Transverse colon (tissue), 4 donors: ENCODE results near the gene SPDYE3. TPM values are rescaled to one million over a fixed set of nuclear protein-coding genes. Genes with fewer than 3 reads are reported as not detected.
"Not testable (repeated sequence)": the region's sequence is repeated elsewhere in the genome, so short reads cannot be mapped to it uniquely, and the experiment has no call there.

ENCODE experiments used
- DNase-seq: peaks from one replicate; pipeline ENCODE4 v3.0.0-alpha.2; 2019
- H3K27ac ChIP-seq, 4 donors: fragments of 200-600 bp; sonication (generic); 2 replicates each; pipeline ENCODE4 v1.5.1; 2016 to 2018; ENCODE audit warnings: inconsistent platforms in 4 of 4
- H3K27me3 ChIP-seq: fragments of 200-600 bp; sonication (generic); 2 replicates; pipeline ENCODE4 v1.5.1; 2017; ENCODE audit warnings: inconsistent platforms
- H3K36me3 ChIP-seq, 4 donors: fragments of 200-600 bp; sonication (generic); 2 replicates each; pipeline ENCODE4 v1.5.1; 2017 to 2019; ENCODE audit warnings: inconsistent platforms in 4 of 4
- H3K4me1 ChIP-seq, 4 donors: fragments of 200-600 bp; sonication (generic); 2 replicates each; pipeline ENCODE4 v1.5.1; 2017 to 2020; ENCODE audit warnings: inconsistent platforms in 4 of 4
- H3K4me3 ChIP-seq, 4 donors: fragments of 200-600 bp; sonication (generic); 1 replicate in 1 of 4; 2 replicates in 3 of 4; pipeline versions ENCODE4 v1.5.1 to v1.6.1; 2017 to 2019; ENCODE audit warnings: inconsistent platforms in 4 of 4
- H3K9me3 ChIP-seq, 2 donors: fragments of 200-600 bp; sonication (generic); 2 replicates each; pipeline ENCODE4 v1.5.1; 2017 to 2019; ENCODE audit warnings: inconsistent platforms in 2 of 2
- EP300 ChIP-seq: sonication (generic); formaldehyde crosslinking; IDR thresholded peaks from one replicate; pipeline ENCODE4 v1.6.1; 2017; ENCODE audit warnings: antibody characterized with exemption, low read depth
- POLR2A ChIP-seq: fragments of 450-650 bp; IDR thresholded peaks from one replicate; pipeline ENCODE4 v1.6.1; 2016; ENCODE audit warnings: antibody characterized with exemption, mild to moderate bottlenecking, moderate library complexity
- POLR2AphosphoS5 ChIP-seq, 3 donors: sonication (generic); formaldehyde crosslinking; IDR thresholded peaks; one replicate each; pipeline ENCODE4 v1.6.1; 2016; ENCODE audit warnings: antibody characterized with exemption in 3 of 3
- whole genome bisulfite sequencing, 2 donors: methylation state at CpG; one replicate each; pipeline ENCODE4 v1.1.5; 2018; ENCODE audit warnings: low coverage in 1 of 2; 5-methylcytosine and 5-hydroxymethylcytosine counted together
- in situ Hi-C, 4 donors: fragments of 200-750 bp; cut with MboI; loops; one replicate each; pipeline versions ENCODE4 v1.15.0 to v1.15.1; 2017; ENCODE audit warnings: low sequenced_read_pairs in 3 of 4, low pct_ligation_motif_present in 1 of 4, low pct_unique_long_range_greater_than_20kb in 1 of 4
- intact Hi-C: fragments of 100-400 bp; cut with DNase I; formaldehyde crosslinking; loops from one replicate; pipeline ENCODE4 v1.15.1; 2023; ENCODE audit warnings: low total_unique reads
- total RNA-seq, 4 donors: library from RNA; depleted of rRNA; stranded (reverse); fragments of >200 nt; gene quantifications; one replicate each; pipeline ENCODE4 v1.1.0, GENCODE V29; 2016
- TF ChIP-seq, protein P1 (sequence below), 5 experiments: fragments of 200-600 bp in 3 of 5; fragments of 450-650 bp in 2 of 5; sonication (generic) in 3 of 5; IDR thresholded peaks; 1 replicate in 2 of 5; 2 replicates in 3 of 5; pipeline ENCODE4 v1.5.1; 2016 to 2017; ENCODE audit warnings: antibody characterized with exemption in 5 of 5, inconsistent platforms in 3 of 5, mild to moderate bottlenecking in 2 of 5, moderate library complexity in 1 of 5

The SPDYE3 gene
- total RNA-seq, 4 donors from 2014 or later: not detected

DNA sequence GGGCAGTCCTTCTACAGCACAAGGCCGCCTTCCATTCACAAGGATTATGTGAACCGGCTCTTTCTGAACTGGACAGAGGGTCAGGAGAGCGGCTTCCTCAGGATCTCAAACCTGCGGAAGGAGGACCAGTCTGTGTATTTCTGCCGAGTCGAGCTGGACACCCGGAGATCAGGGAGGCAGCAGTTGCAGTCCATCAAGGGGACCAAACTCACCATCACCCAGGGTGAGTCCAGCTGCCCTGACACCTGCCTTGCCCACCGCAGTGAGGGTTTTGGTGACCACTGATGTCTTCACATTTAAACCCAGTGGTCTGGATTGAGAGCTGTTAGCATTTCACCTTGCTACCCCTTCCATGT is 51.3 kb downstream of the SPDYE3 start:
- in situ Hi-C loops: no loop called here
- intact Hi-C loops: no loop called here

DNA sequence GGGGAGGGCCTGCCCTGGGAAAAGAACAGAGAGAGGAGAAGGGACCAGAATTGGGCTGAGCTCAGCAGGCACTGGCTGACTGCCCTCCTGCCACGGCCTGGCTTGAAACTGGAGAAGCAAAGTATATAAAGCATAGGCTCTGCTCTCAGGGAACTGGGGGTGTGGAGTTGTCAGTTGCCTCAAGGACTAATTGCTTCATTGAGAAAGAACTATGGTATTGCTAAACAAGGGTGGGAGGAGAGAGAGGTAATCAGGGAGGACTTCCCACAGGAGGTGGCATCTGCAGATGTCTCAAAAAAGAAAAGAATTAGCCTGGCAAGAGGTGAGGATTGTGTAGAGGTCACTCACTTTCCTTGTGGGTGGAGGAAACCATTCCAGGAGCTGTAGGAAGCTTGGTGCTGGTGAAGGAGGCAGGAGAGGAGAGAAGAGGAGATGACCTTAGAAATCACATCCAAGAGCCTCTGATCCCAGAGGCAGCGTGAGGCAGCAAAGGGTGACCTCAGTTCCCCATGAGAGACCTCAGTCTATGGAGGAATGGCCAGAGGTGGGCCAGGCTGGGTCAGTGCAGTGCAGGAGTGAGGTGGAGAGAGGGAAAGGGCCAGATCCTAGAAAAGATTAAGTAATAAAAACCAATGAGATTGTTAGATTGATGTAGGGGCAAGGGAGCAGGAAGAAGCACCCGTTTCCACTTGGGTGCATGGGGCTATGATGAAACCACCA is 52.8 kb downstream of the SPDYE3 start:
- Histone ChIP-seq H3K27me3 (no peaks in the 10 kb centered on the region), H3K36me3 (peaks cover 0 to 65% (median 32%) of the 10 kb centered on the region in 4 donors), H3K27ac (no peak overlapping the region), H3K4me1 (no peaks in the 10 kb centered on the region), H3K9me3 (no peaks in the 10 kb centered on the region), H3K4me3 (no peak overlapping the region)
- WGBS, 2 donors: 88 to 92% methylated on average over 3 of the region's 3 CpGs
- in situ Hi-C loops (no loop called here), intact Hi-C loops (no loop called here)
- no peak for DNase-seq
- TF ChIP-seq POLR2A (no peak), EP300 (no peak), POLR2AphosphoS5 (IDR thresholded peaks at IDR 0.05) (no peak)

More for the DNA sequence above, 51.3 kb downstream of the SPDYE3 start:
- no peaks in the 10 kb centered on the region for H3K9me3 ChIP-seq
- no peak overlapping the region for H3K4me3 ChIP-seq
- peaks cover 0 to 74% (median 37%) of the 10 kb centered on the region in 4 donors for H3K36me3 ChIP-seq
- no peaks in the 10 kb centered on the region for H3K27me3 ChIP-seq
- no peak for DNase-seq
- TF ChIP-seq EP300 (no peak), POLR2AphosphoS5 (IDR thresholded peaks at IDR 0.05) (no peak), POLR2A (no peak)
- TF ChIP-seq, protein P1, sequence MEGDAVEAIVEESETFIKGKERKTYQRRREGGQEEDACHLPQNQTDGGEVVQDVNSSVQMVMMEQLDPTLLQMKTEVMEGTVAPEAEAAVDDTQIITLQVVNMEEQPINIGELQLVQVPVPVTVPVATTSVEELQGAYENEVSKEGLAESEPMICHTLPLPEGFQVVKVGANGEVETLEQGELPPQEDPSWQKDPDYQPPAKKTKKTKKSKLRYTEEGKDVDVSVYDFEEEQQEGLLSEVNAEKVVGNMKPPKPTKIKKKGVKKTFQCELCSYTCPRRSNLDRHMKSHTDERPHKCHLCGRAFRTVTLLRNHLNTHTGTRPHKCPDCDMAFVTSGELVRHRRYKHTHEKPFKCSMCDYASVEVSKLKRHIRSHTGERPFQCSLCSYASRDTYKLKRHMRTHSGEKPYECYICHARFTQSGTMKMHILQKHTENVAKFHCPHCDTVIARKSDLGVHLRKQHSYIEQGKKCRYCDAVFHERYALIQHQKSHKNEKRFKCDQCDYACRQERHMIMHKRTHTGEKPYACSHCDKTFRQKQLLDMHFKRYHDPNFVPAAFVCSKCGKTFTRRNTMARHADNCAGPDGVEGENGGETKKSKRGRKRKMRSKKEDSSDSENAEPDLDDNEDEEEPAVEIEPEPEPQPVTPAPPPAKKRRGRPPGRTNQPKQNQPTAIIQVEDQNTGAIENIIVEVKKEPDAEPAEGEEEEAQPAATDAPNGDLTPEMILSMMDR (IDR thresholded peaks at IDR 0.05): no peak
- no peak overlapping the region for H3K27ac ChIP-seq
- H3K4me1 ChIP-seq: no peaks in the 10 kb centered on the region
- 93% methylated on average over 8 of the region's 8 CpGs; no CpG with 5 or more reads in 1 of the 2 donors for WGBS, 2 donors

DNA sequence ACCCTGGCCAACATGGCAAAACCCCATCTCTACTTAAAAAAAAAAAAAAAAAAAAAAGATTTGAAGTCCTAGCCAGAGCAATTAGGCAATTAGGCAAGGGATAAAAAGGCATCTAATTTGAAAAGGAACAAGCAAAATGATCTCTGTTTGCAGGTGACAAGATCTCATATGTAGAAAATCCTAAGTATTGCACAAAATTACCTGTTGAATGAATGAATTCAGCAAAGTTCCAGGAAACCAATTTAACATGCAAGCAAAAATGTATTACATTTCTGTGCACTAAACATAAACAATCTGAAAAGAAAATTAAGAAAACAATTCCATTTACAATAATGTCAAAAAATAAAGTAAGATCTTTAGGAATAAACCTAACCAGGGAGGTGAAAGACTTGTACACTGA is 55.6 kb downstream of the SPDYE3 start:
- Histone ChIP-seq H3K27me3 (no peaks in the 10 kb centered on the region), H3K4me1 (peaks cover 0 to 4% (median 0%) of the 10 kb centered on the region in 4 donors), H3K27ac (no peak overlapping the region), H3K9me3 (no peaks in the 10 kb centered on the region), H3K36me3 (peaks cover 0 to 47% (median 22%) of the 10 kb centered on the region in 4 donors), H3K4me3 (no peak overlapping the region)
- in situ Hi-C loops: no loop called here
- TF ChIP-seq, protein P1 (IDR thresholded peaks at IDR 0.05): no peak
- TF ChIP-seq POLR2AphosphoS5 (IDR thresholded peaks at IDR 0.05) (no peak), EP300 (no peak), POLR2A (no peak)
- no peak for DNase-seq
- intact Hi-C loops: no loop called here

DNA sequence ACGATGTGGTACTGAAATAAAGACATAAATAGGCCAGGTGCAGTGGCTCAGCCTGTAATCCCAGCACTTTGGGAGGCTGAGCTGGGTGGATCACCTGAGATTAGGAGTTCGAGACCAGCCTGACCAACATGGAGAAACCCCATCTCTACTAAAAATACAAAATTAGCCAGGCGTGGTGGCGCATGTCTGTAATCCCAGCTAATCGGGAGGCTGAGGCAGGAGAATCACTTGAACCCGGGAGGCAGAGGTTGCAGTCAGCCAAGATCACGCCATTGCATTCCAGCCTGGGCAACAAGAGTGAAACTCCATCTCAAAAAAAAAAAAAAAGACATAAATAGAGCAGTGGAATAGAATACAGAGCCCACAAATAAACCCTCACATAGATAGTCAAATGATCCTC is 56.3 kb downstream of the SPDYE3 start:
- intact Hi-C loops, DNase-seq, in situ Hi-C loops, H3K4me3 ChIP-seq, H3K27ac ChIP-seq, H3K27me3 ChIP-seq, H3K4me1 ChIP-seq, H3K9me3 ChIP-seq: not testable (repeated sequence)
- H3K36me3 ChIP-seq: peaks cover 0 to 42% (median 18%) of the 10 kb centered on the region in 4 donors
- 91% methylated on average over 7 of the region's 7 CpGs; no CpG with 5 or more reads in 1 of the 2 donors for WGBS, 2 donors

DNA sequence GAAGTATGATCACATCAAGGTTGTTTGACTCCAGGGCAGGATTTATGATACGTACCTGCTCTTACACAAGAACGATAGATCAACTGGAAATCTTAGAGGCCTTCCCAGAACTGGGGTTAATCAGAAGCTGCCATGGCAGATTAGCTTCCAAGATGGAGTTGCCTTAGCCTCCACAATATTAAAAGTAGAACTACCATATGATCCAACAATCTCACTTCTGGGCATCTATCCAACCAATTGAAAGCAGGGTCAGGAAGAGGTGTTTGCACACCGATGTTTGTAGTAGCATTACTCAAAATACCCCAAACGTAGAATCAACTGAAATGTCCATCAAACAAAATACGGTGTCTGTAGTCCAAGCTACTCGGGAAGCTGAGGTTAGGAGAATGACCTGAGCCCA is 57.0 kb downstream of the SPDYE3 start:
- H3K27ac ChIP-seq: no peak overlapping the region
- no peak overlapping the region for H3K4me3 ChIP-seq
- DNase-seq: no peak
- H3K4me1 ChIP-seq: peaks cover 0 to 4% (median 0%) of the 10 kb centered on the region in 4 donors
- no peaks in the 10 kb centered on the region for H3K27me3 ChIP-seq
- TF ChIP-seq, protein P1 (IDR thresholded peaks at IDR 0.05): no peak
- no peak for TF ChIP-seq POLR2AphosphoS5 (IDR thresholded peaks at IDR 0.05)
- no peak for TF ChIP-seq POLR2A
- no peak for TF ChIP-seq EP300
- H3K36me3 ChIP-seq: peaks cover 0 to 36% (median 14%) of the 10 kb centered on the region in 4 donors
- WGBS, 2 donors: 89% methylated on average over 6 of the region's 6 CpGs
- intact Hi-C loops (no loop called here), in situ Hi-C loops (no loop called here)
- H3K9me3 ChIP-seq: no peaks in the 10 kb centered on the region

DNA sequence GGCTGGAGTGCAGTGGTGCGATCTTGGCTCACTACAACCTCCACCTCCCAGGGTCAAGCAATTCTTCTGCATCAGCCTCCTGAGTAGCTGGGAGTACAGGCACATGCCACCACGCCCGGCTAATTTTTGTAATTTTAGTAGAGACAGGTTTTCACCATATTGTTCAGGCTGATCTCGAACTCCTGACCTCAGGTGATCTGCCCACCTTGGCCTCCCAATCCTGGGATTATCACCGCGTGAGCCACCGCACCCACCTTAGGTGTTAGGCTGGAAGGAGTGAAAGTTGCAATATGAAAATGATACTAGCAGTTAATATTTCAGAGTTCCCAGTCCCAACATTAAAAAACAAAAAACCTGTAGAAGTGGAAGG is 58.5 kb downstream of the SPDYE3 start:
- H3K9me3 ChIP-seq, H3K4me3 ChIP-seq, in situ Hi-C loops, intact Hi-C loops, DNase-seq, H3K4me1 ChIP-seq, H3K27me3 ChIP-seq: not testable (repeated sequence)
- peak overlapping the region; percentile 24 to 62 (median 32) for H3K27ac ChIP-seq
- 67 to 83% methylated on average over 3 to 7 of the region's 7 CpGs for WGBS, 2 donors
- peaks cover 0 to 22% (median 7%) of the 10 kb centered on the region in 4 donors for H3K36me3 ChIP-seq
